Measurements from ENCODE around the gene ARHGAP21. TPM values are rescaled to one million over a fixed set of nuclear protein-coding genes. Genes with fewer than 3 reads are reported as not detected.
A peak's percentile ranks its signal among the peaks of the same experiment; 100 is the strongest.
"Not testable (repeated sequence)": the region's sequence is repeated elsewhere in the genome, so short reads cannot be mapped to it uniquely, and the experiment has no call there.

Gene ARHGAP21
- total RNA-seq, 2 donors from 2014 or later: 95.6 to 101 TPM

- Histone ChIP-seq H3K4me1 (ENCODE audit: control insufficient read depth in 1 of 2, low read depth in 2 of 2) (peaks cover 4 to 19% of the 10 kb centered on the region in 2 donors), H3K36me3 (no peaks in the 10 kb centered on the region), H3K27me3 (replicated peaks; ENCODE audit: insufficient read depth) (no peaks in the 10 kb centered on the region), H3K9me3 (no peaks in the 10 kb centered on the region), H3K4me3 (no peak overlapping the region), H3K27ac (no peak overlapping the region)
- no peak for DNase-seq (ENCODE audit: low spot score)
- ATAC-seq (ENCODE audit: insufficient number of reproducible peaks, low FRiP score, low read depth): no peak
- no peak for TF ChIP-seq CTCF (IDR thresholded peaks at IDR 0.05)
These were observed 100.8 kb downstream of the ARHGAP21 start for GRCh38 chr10:24622781-24623301.

GRCh38 chr10:24621035-24621795 lies 102.5 kb downstream of the ARHGAP21 start:
- not testable (repeated sequence) for H3K27ac ChIP-seq; H3K36me3 ChIP-seq; ATAC-seq (ENCODE audit: insufficient number of reproducible peaks, low FRiP score, low read depth); H3K27me3 ChIP-seq (replicated peaks; ENCODE audit: insufficient read depth); H3K9me3 ChIP-seq; H3K4me3 ChIP-seq; DNase-seq (ENCODE audit: low spot score)
- H3K4me1 ChIP-seq (ENCODE audit: control insufficient read depth in 1 of 2, low read depth in 2 of 2): peaks cover 4 to 19% of the 10 kb centered on the region in 2 donors

GRCh38 chr10:24619994-24620310 lies 103.7 kb downstream of the ARHGAP21 start:
- not testable (repeated sequence) for H3K27me3 ChIP-seq (replicated peaks; ENCODE audit: insufficient read depth); H3K36me3 ChIP-seq; H3K4me3 ChIP-seq; H3K27ac ChIP-seq; H3K9me3 ChIP-seq; ATAC-seq (ENCODE audit: insufficient number of reproducible peaks, low FRiP score, low read depth); DNase-seq (ENCODE audit: low spot score)
- H3K4me1 ChIP-seq (ENCODE audit: control insufficient read depth in 1 of 2, low read depth in 2 of 2): peaks cover 4 to 19% of the 10 kb centered on the region in 2 donors

GRCh38 chr10:24619291-24619993 lies 104.2 kb downstream of the ARHGAP21 start:
- not testable (repeated sequence) for H3K36me3 ChIP-seq; H3K27ac ChIP-seq; ATAC-seq (ENCODE audit: insufficient number of reproducible peaks, low FRiP score, low read depth); DNase-seq (ENCODE audit: low spot score); H3K27me3 ChIP-seq (replicated peaks; ENCODE audit: insufficient read depth); H3K9me3 ChIP-seq; H3K4me3 ChIP-seq
- H3K4me1 ChIP-seq (ENCODE audit: control insufficient read depth in 1 of 2, low read depth in 2 of 2): peaks cover 4 to 19% of the 10 kb centered on the region in 2 donors

GRCh38 chr10:24618401-24618800 lies 105.3 kb downstream of the ARHGAP21 start:
- DNase-seq (ENCODE audit: low spot score) (no peak), ATAC-seq (ENCODE audit: insufficient number of reproducible peaks, low FRiP score, low read depth) (no peak)
- no peaks in the 10 kb centered on the region for H3K27me3 ChIP-seq (replicated peaks; ENCODE audit: insufficient read depth)
- no peak for TF ChIP-seq CTCF (IDR thresholded peaks at IDR 0.05)
- H3K36me3 ChIP-seq: no peaks in the 10 kb centered on the region
- H3K27ac ChIP-seq: no peak overlapping the region
- H3K9me3 ChIP-seq: no peaks in the 10 kb centered on the region
- H3K4me1 ChIP-seq (ENCODE audit: control insufficient read depth in 1 of 2, low read depth in 2 of 2): peaks cover 2 to 9% of the 10 kb centered on the region in 2 donors
- no peak overlapping the region for H3K4me3 ChIP-seq

- DNase-seq (ENCODE audit: low spot score) (no peak), ATAC-seq (ENCODE audit: insufficient number of reproducible peaks, low FRiP score, low read depth) (peak; percentile 54)
- no peaks in the 10 kb centered on the region for H3K36me3 ChIP-seq
- peak; percentile 67 for TF ChIP-seq CTCF (IDR thresholded peaks at IDR 0.05)
- H3K27me3 ChIP-seq (replicated peaks; ENCODE audit: insufficient read depth): no peaks in the 10 kb centered on the region
- H3K27ac ChIP-seq: no peak overlapping the region
- no peak overlapping the region for H3K4me3 ChIP-seq
- H3K4me1 ChIP-seq (ENCODE audit: control insufficient read depth in 1 of 2, low read depth in 2 of 2): peaks cover 0 to 4% of the 10 kb centered on the region in 2 donors
- H3K9me3 ChIP-seq: no peaks in the 10 kb centered on the region
These were observed 105.8 kb downstream of the ARHGAP21 start for GRCh38 chr10:24617771-24618396.
